Limb (tissue), 2 donors: ENCODE measurements around the gene NPIPA3.
"Not testable (repeated sequence)": the region's sequence is repeated elsewhere in the genome, so short reads cannot be mapped to it uniquely, and the experiment has no call there.

Experiments
- DNase-seq, 2 donors: peaks; one replicate each; pipeline ENCODE4 v3.0.0-alpha.2; 2016; ENCODE audit errors: extremely low spot score in 2 of 2

NPIPA3 gene

DNA sequence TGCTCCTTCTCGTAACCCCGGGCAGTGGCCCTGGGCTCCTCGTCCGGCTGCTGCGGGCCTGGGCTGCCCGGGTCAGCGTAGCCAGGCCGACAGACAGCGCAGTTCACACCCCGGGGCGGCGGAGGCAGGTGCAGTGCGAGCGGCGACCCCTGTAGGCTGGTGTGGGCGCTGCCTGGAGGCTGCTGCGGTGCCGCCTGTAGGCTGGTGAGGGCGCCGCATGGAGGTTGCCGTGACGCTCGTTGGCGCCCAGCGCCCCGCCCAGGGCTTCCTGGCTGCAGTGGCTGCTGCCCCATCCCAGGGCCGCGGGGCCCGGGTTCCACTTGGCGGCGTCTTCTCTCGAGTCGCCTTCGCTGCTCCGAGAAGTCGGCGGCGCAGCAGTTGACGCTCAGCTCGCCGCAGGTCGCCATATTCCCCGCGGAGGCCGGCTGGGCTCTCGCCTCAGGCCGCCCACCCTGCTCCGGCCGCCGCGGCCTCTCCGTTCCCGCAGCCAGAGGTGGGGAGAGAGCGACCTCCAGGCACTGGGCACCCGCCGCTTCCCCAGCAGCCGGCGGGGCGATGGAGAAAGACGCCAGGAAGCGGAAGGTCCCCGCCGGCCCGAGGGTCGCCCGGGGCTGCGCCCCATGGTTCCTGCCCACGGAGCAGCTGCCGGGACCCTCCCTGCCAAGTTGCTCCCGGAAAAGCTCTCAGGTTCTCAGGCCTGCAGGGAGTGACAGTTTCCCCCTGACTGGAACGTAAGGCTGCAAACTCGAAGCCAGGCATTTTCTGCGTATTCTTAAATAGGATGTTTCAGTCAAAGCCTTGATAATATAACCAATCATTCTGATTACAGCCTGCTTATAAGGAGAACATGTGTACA is 39.3 kb downstream of the NPIPA3 start, which contains the start of gene NPIPA2:
TSS of gene NPIPA2 (plus strand) at position 261 of the 856 bp plus-strand sequence. CDS start 5,533 bp downstream, outside the sequence.
- DNase-seq = not testable (repeated sequence)

DNA sequence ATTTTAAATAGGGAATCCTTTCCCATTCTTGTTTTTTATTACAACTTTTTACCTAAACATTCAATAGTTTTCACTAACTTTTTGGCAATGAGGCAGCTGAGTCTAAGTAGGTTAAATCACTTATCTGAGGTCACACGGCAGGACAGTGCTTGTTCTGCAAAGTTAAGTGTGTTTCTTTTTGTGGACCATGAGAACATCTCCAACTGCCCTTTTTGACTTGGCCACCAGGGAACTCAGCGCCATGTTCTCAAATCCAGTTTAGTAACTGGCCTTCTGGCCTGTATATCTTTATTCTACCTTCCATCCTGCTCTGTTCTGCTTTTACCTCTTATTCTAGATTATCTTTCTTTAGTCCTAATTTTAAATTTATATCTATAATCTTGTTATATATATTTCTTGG is 70.4 kb downstream of the NPIPA3 start:
- not testable (repeated sequence) for DNase-seq

DNA sequence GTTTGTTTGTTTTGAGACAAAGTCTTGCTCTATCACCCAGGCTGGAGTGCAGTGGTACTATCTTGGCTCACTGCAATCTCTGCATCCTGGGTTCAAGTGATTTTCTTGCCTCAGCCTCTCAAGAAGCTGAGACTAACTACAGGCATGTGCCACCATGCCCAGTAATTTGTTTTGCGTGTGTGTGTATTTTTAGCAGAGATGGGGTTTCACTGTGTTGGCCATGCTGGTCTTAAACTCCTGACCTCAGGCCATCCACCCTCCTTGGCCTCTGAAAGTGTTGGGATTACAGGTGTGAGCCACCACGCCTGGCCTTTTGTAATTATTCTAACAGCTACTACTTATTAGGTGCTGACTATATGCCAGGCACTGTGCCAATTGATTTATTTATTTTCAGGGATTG is 72.4 kb downstream of the NPIPA3 start:
- DNase-seq = not testable (repeated sequence)
